HG03196 (cell line): ENCODE measurements around the gene AIPL1.

Experiments used
- ATAC-seq: cut with Tn5 transposase; IDR thresholded peaks from one replicate; pipeline ENCODE4 v1.9.1; 2021; ENCODE audit not compliant: unreplicated experiment

AIPL1 gene

DNA sequence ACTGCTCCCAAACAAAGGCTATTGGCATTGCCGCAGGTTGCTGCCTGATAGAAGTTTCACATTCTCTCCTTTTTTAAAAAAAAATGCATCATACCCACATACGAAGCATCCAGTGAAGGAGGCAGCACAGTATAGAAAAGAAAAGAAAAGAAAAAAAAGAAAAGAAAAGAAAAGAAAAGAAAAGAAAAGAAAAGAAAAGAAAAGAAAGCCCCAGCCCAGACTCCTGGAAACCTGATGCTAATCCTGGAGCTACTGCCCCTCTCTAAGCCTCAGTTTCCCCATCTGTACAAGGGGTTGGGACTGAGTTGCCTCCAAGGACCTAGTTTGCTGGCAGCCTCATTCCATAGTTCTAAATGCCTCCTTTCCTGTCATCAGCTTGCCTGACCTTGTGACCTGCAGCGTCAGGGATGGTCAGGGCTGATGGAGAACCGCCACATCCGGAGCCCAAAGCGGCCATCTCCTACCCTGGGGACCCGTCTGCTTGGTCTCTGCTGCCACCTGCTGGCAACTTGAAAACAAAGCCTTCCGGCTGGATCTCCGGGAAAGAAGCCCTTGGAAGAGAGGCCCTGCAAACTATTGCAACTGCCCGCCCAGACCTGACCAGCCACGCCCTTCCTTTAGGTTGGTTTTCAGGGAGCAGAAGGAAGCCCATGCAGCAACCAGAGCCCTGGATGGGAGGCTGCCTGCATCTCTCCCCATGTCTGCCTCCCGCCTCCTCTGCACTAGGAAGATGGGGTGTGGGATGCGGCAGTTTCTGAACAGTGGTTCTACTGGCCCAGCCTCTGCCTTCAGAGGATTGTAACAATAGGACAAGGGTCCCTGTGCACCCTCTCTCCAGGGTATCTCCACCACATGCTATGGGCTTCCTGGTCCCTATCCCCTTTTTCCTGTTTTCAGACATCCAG, 13.0 kb downstream of the AIPL1 start:
- ATAC-seq, result no peak

DNA sequence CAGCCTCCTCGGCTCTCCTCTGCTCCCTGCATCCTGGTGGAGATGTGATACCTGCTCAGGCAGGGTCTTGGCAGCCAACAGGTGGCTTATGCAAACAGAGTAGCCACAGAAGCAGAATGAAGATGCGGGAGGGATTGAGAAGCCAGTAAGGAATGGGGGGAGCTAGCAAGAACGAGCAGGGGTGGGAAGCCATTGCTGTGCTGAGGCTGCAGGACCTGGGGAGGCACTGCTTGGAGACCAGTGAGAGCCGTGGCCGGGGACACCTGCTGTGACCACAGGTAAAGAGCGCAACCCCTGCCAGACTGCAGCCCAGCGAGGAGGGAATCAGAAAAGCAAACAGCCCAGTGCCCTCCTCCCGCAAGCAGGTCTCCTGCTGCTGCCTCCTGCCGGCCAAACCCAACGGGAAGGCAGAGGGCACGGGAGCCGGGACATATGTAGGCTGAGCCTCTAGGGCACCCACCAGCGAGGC, 14.7 kb downstream of the AIPL1 start:
- ATAC-seq, result no peak

DNA sequence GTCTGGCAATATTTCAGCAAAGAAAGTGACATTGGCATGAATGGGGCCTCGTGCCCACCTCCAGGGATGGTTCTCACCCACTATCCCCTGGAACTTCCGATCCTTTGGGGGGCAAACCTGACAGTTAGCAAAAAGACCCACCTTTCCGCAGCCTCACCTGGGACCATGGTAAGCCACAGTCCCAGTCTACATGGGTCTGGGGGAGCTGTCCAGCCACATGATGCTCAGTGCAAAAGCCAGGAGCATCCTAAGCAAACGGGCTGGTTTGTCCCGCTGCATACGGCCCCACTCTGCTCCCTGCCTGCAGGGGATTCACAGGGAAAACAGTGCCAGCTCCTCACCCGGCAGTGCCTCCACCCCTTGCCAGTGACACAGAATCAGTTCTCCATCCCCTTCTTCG, 19.3 kb downstream of the AIPL1 start:
- ATAC-seq, result no peak

DNA sequence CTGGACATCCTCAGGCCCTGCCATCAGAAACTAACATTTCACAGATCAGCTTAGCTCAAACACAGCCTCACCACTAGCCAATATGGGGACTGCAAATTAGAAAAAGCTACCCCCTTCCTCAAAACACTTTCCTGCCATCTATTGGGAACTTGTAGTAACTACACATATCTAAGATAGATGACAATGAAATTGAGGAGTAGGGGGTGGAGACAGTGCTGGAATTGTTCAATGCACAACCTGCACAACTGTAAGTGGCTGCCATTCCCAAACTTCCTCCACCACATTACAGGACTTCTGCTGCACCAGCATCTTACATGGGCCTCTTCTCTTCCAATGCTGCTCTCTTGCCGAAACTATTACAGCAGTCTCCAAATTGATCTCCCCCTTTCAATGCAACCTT, 21.9 kb downstream of the AIPL1 start:
- no peak for ATAC-seq

DNA sequence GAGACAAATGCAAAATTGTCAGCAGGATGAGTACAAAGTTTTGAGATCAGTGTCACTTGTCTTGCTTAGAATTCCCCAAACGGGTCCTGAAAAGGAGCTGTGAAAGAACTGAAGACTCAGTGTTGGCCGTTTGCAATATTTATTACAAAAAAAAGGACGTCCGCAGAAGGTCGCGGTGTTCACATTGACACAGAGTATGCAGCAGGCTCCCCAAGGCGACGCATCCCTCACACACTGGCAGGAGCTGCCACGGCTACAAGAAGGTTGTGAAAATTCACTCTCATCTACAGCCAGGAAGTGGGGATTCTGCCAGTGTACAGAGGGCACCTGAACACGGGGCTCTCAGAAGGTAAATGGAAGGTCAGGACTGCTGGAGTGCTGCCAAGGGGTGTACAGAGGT, 26.2 kb downstream of the AIPL1 start:
- ATAC-seq, result no peak

DNA sequence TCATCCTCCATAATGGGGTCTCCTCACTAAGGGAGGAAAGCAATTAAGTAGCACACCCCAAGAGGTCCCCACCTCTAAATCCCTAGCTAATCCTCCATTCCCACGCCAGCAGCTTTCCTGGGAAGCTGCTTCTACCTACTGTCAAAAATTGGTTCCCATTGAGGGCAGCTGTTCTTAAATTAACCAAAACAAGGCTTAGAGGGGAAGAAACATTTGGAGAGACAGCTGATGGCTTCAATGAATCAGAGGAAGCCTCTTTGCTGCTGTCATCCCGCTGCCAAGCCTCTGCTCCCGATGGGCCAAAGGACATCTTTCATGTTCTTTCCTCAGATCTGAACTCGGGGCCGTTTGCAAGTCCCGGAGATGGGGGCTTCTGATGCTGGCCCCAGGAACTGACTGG, 26.6 kb downstream of the AIPL1 start:
- ATAC-seq, result no peak

DNA sequence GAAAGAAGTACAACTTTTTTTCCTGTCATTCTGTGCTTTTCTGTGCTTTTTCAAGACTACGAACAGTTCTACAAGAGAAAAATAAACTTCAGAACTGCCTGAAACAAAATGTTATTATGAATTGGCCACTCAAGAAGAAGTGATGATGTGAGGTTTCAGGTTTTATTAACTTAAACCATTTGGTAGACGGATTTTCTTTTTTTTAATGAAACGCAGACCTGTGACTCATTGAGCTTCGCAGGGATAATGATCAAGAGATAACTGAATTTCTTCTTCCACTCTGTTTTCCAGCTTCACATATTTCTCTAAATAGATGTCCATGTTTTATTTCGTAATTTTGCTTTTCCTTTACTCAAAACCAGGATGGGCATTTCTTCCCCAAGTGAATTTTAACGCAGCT, 32.7 kb downstream of the AIPL1 start:
- ATAC-seq, result no peak

DNA sequence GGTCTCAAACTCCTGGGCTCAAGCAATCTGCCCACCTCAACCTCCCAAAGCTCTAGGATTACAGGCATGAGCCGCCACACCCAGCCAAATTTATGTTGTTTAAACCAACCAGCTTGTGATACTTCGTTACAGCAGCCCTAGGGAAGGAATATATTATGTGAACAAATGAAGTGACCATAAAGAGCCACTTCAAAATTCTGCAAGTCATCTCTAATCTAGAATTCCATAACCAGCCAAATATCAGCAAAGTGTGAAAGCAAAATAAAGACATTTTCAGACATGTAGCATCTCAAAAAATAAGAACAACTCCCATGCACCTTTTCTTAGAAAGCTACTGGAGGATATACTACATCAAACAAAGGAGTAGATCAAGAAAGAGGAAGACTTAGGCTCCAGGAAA, 36.0 kb downstream of the AIPL1 start:
- no peak for ATAC-seq

DNA sequence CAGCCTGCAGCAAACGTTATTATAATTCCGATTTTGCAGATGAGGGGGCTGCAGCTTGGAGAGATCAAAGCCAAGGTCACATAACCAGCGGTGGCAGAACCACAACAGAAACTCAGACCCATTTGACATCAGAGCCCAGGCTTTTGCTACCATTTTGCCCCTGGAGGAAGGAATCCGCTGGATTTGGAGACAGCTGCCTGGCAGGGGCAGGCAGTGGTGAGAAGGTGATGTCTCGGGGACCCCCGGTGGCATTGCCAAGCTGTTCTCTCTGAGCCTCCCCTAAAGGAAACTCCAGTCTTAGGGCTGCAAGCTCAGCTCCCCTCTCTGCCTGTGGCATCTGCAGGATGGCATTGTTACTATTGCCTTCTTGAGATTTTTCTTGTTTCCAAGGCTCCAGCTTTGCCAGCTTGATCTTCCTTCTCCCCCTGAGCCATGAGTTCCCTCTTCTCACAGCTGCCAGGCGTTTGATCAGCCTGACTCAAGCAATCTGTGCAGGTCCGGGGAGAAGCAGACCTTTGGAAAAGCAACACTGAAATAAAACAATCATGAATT, 40.8 kb downstream of the AIPL1 start:
- ATAC-seq, result no peak

DNA sequence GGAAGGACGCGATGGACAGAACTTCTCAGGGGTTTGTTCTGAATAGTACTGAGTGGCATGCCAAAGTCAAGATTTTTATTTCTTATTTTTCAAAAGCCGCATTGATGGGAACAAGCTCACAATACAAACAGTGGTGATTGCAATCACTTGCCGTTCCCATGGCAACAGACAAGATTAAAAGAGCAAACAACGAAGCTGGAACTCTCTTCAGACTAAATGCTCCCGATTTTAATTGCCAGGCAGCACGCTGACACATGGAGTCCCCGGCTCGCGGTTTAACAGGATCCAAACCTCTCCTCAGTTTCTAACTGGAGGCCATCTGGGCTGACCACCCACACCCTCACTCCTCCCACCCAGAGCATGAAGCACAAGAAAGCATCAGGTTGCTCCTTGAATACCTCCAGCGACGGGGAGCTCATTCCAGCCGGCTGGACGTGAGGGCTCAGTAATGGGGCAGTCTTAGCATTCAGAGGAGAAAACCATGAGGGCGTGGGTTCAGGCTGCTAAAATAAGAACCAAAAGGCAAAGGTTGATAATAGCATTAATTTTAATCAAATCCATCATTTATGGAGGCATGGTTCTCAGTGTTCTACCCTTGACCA, 41.5 kb downstream of the AIPL1 start:
- no peak for ATAC-seq

DNA sequence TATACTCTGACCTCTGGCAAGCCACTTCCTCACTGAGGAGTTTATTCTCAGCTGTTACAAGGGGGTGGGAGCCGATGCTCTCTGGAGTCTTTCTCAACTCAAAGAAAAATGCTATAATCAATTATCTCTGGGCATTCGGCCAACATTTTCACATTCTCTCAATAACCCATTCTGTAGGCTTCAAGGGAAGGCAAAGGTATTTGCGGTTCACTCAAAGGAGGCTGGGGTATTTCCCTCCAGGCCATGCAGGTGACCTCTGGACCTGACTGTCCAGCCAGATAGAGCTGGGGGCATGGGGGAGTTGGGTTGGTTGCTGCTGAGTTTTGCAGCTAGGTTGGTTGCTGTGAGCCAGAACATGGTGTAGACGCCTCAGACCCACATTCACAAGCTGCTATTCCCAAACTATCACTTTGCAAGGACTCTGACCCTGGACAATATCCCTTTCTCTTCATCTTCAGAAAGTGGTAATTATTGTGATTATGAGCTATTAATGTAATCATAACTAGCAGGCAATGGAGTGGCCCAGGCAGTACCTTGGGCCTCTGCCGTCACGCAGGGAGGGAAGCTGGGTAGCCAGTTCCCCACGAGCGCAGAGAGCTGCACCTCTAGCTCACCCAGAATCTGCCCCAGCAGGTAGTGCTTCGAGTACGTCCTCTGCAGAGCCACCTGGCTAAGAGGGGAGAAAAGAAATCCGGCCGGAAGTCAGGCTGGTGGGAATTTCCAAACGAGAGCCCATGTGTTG, 42.1 kb downstream of the AIPL1 start:
- no peak for ATAC-seq

DNA sequence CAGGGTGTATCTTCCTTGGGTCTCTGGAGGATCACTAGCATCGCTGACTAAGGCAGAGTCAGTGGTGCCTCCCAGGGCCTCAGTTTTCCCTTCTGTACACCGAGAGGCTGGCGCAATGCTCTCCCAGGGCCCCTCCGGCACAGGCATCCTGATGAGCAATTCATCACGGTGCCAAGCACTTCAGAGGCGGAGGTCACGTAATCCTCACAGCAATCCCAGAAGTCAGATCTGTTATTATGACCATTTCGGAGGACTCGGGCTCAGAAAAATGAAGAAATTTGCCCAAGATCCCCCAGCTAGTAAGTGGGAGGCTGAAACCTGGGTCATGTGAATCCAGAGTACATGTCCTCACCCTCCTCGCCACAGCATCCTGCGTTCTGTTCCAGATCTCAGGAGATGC, 46.5 kb downstream of the AIPL1 start:
- no peak for ATAC-seq

DNA sequence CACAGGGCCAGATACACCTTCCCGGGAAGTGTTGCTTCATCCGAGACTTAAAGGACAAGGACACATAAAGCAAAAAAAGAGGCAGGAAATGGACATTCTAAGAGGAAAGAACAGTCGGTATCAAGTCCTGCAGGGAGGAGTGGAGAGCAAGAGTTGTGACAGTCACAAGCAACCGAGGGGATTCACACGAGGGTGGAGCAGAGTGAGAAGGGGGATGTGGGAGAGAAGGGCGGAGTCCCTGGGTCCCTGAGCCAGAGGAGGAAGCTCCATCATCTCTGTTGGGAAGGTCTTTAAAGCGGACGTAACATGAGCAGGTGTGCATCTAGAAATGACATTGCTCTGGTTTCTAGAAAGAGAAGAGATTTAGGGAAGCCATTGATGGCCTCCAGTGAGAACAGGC, 47.1 kb downstream of the AIPL1 start:
- no peak for ATAC-seq

DNA sequence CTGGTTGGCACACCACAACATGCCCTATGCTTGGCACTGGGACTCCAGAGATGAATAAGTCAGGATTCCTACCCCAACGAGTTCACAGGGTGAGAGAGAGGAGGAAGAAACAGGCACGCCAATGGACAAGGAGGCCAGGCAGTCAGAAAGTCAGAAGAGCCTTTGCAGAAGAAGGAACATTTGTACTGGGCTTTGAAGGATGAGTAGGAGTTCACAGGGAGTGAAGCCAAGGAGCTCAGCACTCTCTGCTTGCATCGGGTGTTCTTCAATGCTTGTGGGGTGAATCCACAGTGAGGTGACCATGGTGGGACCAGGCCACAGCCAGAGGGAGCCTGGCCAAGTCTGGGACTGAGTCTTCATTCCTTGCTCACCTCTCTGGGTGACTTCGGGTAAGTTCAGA, 47.5 kb downstream of the AIPL1 start:
- no peak for ATAC-seq

DNA sequence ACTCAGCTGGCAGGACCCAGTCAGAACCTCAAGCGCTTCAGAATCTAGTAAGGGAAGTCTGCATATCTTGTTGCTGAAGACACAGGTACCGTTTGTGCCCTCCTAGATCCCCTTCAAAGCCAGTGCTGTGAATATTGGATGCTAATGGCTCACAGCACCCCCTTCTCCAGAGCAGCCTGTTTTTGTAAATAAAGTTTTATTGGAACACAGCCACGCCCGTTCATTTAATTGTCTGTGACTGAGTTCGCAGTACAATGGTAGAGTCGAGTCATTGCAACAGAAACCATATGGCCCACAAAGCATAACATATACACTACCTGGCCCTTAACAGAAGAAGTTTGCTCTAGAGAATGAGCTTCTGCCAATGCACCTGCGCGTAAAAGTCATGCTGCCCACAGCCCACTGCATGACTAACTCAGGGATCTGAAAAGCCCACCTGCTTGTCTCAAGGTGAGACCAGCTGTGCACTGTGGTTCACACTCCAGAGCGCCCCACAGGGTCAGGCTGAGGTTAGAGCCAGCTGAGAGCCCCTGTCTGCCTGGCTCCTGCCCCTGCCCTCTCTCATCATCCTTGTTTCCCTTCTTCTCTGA, 48.8 kb downstream of the AIPL1 start:
- ATAC-seq, result no peak

DNA sequence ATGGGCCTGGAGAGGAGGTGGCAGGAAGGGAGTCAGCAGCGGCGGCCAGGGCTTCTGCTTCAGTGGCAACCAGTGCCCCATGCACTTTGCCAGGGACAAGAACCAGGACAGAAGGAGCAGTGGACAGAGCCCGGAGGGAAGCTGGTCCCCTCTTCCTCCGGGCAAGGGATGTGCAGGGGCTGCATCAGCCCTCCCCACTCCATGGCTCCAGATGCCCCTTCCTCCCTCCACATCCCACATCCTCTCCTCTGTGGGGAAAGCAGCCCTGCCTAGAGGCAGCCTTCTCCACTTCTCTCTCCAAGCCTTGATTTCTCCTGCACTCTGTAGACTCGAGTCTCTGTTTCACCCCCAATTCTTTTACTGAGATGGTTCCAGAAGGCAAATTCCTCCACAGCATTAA, 50.4 kb downstream of the AIPL1 start:
- no peak for ATAC-seq

DNA sequence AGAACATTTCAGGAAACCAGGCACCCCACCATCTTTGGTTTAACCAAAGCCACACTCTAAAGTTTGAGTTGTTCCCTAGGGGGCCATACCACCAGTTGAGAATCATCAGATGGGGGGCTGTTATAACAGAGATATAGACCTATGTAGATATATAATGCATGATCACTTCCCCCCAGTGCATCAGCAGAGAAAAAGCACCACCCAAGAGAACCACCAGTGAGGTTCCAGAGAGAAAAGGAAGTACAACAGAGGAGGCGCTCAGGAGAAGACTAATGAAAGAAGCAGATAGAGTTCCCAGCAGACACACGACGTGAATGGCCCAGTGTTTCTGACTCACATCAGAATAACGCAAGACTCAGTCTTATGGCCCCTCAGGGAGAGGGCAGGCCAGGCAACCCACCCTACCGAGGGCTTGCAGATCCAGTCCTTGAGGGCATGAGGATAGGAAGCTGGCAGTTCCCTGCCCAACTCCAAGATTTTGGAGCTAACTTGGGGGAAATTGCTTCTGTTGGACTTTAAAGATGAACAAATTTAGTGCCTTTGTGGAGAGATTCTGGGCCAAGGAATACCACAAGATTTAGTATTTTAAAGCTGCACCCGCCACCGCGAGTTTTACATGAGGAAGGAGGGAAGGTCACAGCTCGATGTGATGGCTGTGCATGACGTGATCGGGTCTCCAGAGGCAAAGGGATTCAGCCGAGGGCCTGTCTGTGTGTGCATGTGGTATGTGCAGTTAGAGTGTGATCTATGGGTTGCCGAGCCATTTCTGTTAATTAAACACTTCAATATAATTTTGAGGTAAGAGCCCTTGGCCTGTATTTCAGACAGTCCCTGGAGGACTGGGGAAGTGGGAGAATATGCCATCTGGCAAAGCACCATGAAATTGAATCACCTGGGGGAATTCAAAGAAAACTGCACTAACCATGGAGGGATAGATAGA, 53.1 kb downstream of the AIPL1 start:
- no peak for ATAC-seq

DNA sequence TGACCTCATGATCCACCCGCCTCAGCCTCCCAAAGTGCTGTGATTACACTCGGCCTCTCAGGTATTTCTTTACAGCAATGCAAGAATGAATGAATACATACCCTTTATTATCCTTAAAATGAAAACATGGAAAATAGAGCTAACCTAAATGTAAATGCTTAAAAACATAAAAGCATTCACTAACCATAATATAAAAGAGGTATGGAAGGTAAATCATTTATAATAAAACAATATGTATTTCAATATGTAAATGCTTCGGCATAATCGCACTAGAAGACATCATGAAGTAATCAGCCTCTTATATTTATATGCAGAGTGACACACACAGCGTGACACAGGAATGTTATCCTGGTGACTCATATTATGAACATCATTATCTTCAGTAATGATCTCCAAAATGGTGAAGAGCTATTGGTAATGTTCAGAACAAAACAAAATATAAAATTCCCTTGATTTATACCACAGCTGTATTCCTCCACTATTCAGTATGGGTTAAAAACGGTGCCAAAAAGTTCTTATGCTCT, 53.9 kb downstream of the AIPL1 start:
- ATAC-seq, result no peak

DNA sequence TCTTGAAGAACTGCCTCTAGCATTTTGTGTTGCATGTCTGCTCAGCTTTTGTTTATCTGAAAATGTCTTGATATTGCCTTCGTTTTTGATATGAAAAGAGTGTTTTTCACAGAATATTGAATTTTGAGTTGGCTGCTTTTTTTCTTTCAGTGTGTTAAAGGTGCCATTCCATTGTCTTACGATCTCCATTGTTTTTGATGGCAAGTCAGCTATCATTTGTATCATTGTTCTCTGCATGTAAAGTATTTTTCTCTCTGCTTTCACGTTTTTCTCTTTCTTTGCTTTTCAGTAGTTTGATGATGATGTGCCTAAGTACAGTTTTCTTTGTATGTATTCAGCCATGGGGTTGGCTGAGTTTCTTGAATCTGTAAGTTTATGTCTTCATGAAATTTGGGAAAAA, 57.0 kb downstream of the AIPL1 start:
- no peak for ATAC-seq

DNA sequence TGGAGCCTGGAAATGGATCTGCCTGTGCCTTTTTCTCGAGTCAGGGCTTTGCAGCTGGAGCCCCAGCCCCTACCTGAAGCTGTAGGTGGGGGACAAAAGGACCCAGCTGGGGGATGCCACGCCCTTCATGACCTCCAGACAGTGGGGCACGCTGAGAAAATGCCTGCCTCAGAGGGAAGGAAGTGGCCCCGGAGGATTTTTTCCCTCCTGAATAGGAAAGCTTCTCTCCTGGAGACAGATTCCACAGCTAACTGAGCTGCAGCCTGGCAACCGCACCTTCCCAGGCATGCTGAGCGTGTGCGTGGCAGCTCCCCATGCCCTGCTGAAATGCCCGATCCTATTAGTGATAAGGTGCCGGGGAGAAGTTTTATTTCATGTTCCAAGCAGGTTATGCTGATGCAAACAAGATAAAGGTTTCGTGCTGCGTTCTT, 58.0 kb downstream of the AIPL1 start:
- no peak for ATAC-seq
